Upper lobe of right lung (tissue), 1 donor: ENCODE results near the gene CHAC1. TPM values are rescaled to one million over a fixed set of nuclear protein-coding genes. Genes with fewer than 3 reads are reported as not detected.

ENCODE experiments used
- ATAC-seq: fragments of 200-7000 bp; cut with Tn5 transposase; one replicate; pipeline ENCODE4 v1.9.1; 2020; ENCODE audit warnings: mild to moderate bottlenecking, moderate library complexity
- DNase-seq: peaks from one replicate; pipeline ENCODE4 v3.0.0-alpha.2; 2020
- H3K27ac ChIP-seq: fragments of 200-600 bp; one replicate; pipeline ENCODE4 v1.8.0; 2022
- H3K27me3 ChIP-seq: fragments of 200-600 bp; one replicate; pipeline ENCODE4 v1.8.0; 2022; ENCODE audit warnings: mild to moderate bottlenecking
- H3K36me3 ChIP-seq: fragments of 200-600 bp; one replicate; pipeline ENCODE4 v1.8.0; 2022
- H3K4me1 ChIP-seq: fragments of 200-600 bp; one replicate; pipeline ENCODE4 v1.8.0; 2022
- H3K4me3 ChIP-seq: fragments of 200-600 bp; one replicate; pipeline ENCODE4 v1.8.0; 2022; ENCODE audit warnings: mild to moderate bottlenecking
- H3K9me3 ChIP-seq: fragments of 200-600 bp; one replicate; pipeline ENCODE4 v1.8.0; 2022
- CTCF ChIP-seq: fragments of 200-600 bp; IDR thresholded peaks from one replicate; pipeline ENCODE4 v1.8.0; 2022; ENCODE audit warnings: antibody characterized with exemption
- intact Hi-C: fragments of 100-400 bp; cut with DNase I; formaldehyde crosslinking; loops from one replicate; pipeline ENCODE4 v1.11.0; 2022
- total RNA-seq: library from RNA; stranded (reverse); fragmentation: NEBNext Ultra II Directional; extraction: Animal tissue kit (Norgen Biotek cat#: 25700); gene quantifications from one replicate; pipeline ENCODE4 v1.2.1, GENCODE V29; 2021
- donor health status: DM: no; HTN: yes; CAD: no; lungs with severe emphysema.

CHAC1 gene
- total RNA-seq, 1 donor from 2014 or later = 4.4 TPM

GRCh38 chr15:40925495-40925862 lies 27.8 kb upstream of the CHAC1 start:
- DNase-seq (no peak), ATAC-seq (no peak)
- Histone ChIP-seq H3K27me3 (peaks cover 44% of the 10 kb centered on the region), H3K36me3 (no peaks in the 10 kb centered on the region), H3K9me3 (no peaks in the 10 kb centered on the region), H3K27ac (no peak overlapping the region), H3K4me1 (peaks cover 45% of the 10 kb centered on the region), H3K4me3 (no peak overlapping the region)
- no peak for TF ChIP-seq CTCF
- intact Hi-C loops = no loop called here

- Histone ChIP-seq H3K36me3 (no peaks in the 10 kb centered on the region), H3K27me3 (peaks cover 44% of the 10 kb centered on the region), H3K27ac (no peak overlapping the region), H3K9me3 (no peaks in the 10 kb centered on the region), H3K4me3 (peak overlapping the region; percentile 25), H3K4me1 (peaks cover 51% of the 10 kb centered on the region)
- intact Hi-C loops = no loop called here
- no peak for DNase-seq
- no peak for TF ChIP-seq CTCF
- no peak for ATAC-seq
Observed at GRCh38 chr15:40925863-40926658, 27.2 kb upstream of the CHAC1 start.

GRCh38 chr15:40926659-40927494 lies 26.4 kb upstream of the CHAC1 start:
- no peak for TF ChIP-seq CTCF
- H3K27me3 ChIP-seq = peaks cover 53% of the 10 kb centered on the region
- H3K27ac ChIP-seq = no peak overlapping the region
- no peak for ATAC-seq
- H3K9me3 ChIP-seq = no peaks in the 10 kb centered on the region
- intact Hi-C loops = no loop called here
- peak overlapping the region; percentile 25 for H3K4me3 ChIP-seq
- no peak for DNase-seq
- H3K36me3 ChIP-seq = no peaks in the 10 kb centered on the region
- H3K4me1 ChIP-seq = peaks cover 53% of the 10 kb centered on the region

- Histone ChIP-seq H3K27ac (no peak overlapping the region), H3K4me3 (peak overlapping the region; percentile 63), H3K4me1 (peaks cover 53% of the 10 kb centered on the region), H3K9me3 (no peaks in the 10 kb centered on the region), H3K36me3 (no peaks in the 10 kb centered on the region), H3K27me3 (peaks cover 57% of the 10 kb centered on the region)
- DNase-seq = no peak
- no peak for TF ChIP-seq CTCF
- no peak for ATAC-seq
- intact Hi-C loops = no loop called here
Observed at GRCh38 chr15:40927495-40927872, 25.8 kb upstream of the CHAC1 start.

- ATAC-seq (no peak), DNase-seq (no peak)
- H3K27ac ChIP-seq = no peak overlapping the region
- peaks cover 57% of the 10 kb centered on the region for H3K27me3 ChIP-seq
- peak overlapping the region; percentile 63 for H3K4me3 ChIP-seq
- no peaks in the 10 kb centered on the region for H3K9me3 ChIP-seq
- TF ChIP-seq CTCF = no peak
- intact Hi-C loops = no loop called here
- H3K4me1 ChIP-seq = peaks cover 55% of the 10 kb centered on the region
- H3K36me3 ChIP-seq = no peaks in the 10 kb centered on the region
Observed at GRCh38 chr15:40927873-40928806, 25.1 kb upstream of the CHAC1 start.
